Mucosa of descending colon (tissue), 3 donors: ENCODE results near the gene TNKS1BP1. TPM values are rescaled to one million over a fixed set of nuclear protein-coding genes. Genes with fewer than 3 reads are reported as not detected.

Experiments
- ATAC-seq: fragments of 200-7000 bp; cut with Tn5 transposase; one replicate; pipeline ENCODE4 v1.9.1; 2020; ENCODE audit warnings: mild to moderate bottlenecking, moderate library complexity
- DNase-seq, 3 donors: peaks; one replicate each; pipeline ENCODE4 v3.0.0-alpha.2; 2020
- H3K36me3 ChIP-seq: fragments of 200-600 bp; one replicate; pipeline ENCODE4 v1.8.0; 2021; ENCODE audit warnings: low read depth, mild to moderate bottlenecking
- H3K4me1 ChIP-seq: fragments of 200-600 bp; one replicate; pipeline ENCODE4 v1.8.0; 2021; ENCODE audit warnings: low read depth, mild to moderate bottlenecking
- H3K4me3 ChIP-seq: fragments of 200-600 bp; one replicate; pipeline ENCODE4 v1.8.0; 2021; ENCODE audit warnings: mild to moderate bottlenecking
- H3K9me3 ChIP-seq: fragments of 200-600 bp; one replicate; pipeline ENCODE4 v1.8.0; 2021; ENCODE audit warnings: mild to moderate bottlenecking
- intact Hi-C, 2 donors: fragments of 100-400 bp; cut with DNase I in 1 of 2; cut with micrococcal nuclease in 1 of 2; formaldehyde crosslinking; loops; one replicate each; pipeline versions ENCODE4 v1.11.0 to v1.11.1; 2022; cut with DNase I, micrococcal nuclease
- total RNA-seq, 3 donors: library from RNA; stranded (reverse); fragmentation: NEBNext Ultra II Directional in 2 of 3; extraction: Animal tissue kit (Norgen Biotek cat#: 25700) in 2 of 3; gene quantifications; one replicate each; pipeline versions ENCODE4 v1.2.1 to v1.2.4, GENCODE V29; 2021 to 2023
- TF ChIP-seq, protein P1 (sequence below): fragments of 200-600 bp; IDR thresholded peaks from one replicate; pipeline ENCODE4 v1.8.0; 2022; ENCODE audit warnings: antibody characterized with exemption, mild to moderate bottlenecking
- donor health status: DM: no; HTN: no; CAD: no; lungs with moderate emphysema.
- donor health status: DM: no; HTN: no; CAD: no.
- donor health status: DM: no; HTN: yes; CAD: no.

Gene TNKS1BP1
- total RNA-seq, 3 donors from 2014 or later, result 90.0 to 149 (median 94.3) TPM

DNA sequence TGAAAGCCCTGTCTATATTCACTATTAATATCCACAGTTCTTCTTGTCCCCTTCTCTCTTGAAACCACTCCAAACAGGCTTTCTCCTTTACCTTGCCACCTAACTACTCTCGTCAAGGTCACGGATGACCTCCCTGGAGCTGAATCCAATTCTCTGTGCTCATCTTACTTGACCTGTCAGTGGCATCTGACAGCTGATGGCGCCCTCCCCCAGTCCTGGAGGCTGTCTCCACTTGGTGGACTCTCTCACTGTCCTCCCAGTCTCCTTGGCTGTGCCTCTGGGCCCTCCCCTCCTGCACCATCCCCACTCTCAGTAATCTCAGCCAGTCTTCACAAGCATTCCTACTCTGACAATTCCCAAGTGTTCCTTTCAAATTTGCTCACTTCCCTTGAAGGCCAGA, 8.7 kb downstream of the TNKS1BP1 start:
- Histone ChIP-seq H3K9me3 (no peaks in the 10 kb centered on the region), H3K36me3 (peaks cover 6% of the 10 kb centered on the region), H3K4me1 (peaks cover 37% of the 10 kb centered on the region), H3K4me3 (no peak overlapping the region)
- intact Hi-C loops, result no loop called here
- DNase-seq (no peak), ATAC-seq (no peak)
- TF ChIP-seq, protein P1, sequence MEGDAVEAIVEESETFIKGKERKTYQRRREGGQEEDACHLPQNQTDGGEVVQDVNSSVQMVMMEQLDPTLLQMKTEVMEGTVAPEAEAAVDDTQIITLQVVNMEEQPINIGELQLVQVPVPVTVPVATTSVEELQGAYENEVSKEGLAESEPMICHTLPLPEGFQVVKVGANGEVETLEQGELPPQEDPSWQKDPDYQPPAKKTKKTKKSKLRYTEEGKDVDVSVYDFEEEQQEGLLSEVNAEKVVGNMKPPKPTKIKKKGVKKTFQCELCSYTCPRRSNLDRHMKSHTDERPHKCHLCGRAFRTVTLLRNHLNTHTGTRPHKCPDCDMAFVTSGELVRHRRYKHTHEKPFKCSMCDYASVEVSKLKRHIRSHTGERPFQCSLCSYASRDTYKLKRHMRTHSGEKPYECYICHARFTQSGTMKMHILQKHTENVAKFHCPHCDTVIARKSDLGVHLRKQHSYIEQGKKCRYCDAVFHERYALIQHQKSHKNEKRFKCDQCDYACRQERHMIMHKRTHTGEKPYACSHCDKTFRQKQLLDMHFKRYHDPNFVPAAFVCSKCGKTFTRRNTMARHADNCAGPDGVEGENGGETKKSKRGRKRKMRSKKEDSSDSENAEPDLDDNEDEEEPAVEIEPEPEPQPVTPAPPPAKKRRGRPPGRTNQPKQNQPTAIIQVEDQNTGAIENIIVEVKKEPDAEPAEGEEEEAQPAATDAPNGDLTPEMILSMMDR, result no peak

DNA sequence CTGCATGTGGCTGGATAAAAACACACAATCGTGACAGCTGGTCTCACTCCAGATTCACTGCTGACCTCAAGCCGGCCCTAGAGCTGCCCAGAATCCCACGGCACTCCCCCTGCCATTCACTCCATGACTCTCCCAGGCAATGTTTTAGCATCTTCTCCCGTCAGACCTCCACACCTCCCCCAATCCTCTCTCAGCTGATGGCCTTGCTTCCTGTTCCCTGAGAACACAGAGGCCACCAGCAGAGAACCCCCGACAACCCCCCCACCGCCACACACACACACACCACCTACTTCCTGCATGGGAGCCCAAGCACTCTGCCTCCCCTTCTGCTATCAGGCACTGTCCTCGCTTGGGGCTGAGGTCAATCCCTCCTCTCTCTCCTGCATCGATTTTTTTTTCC, 9.3 kb downstream of the TNKS1BP1 start:
- Histone ChIP-seq H3K4me3 (no peak overlapping the region), H3K9me3 (no peaks in the 10 kb centered on the region), H3K36me3 (peaks cover 6% of the 10 kb centered on the region), H3K4me1 (peaks cover 37% of the 10 kb centered on the region)
- DNase-seq, result no peak
- ATAC-seq, result no peak
- TF ChIP-seq, protein P1, result no peak
- intact Hi-C loops, result no loop called here

DNA sequence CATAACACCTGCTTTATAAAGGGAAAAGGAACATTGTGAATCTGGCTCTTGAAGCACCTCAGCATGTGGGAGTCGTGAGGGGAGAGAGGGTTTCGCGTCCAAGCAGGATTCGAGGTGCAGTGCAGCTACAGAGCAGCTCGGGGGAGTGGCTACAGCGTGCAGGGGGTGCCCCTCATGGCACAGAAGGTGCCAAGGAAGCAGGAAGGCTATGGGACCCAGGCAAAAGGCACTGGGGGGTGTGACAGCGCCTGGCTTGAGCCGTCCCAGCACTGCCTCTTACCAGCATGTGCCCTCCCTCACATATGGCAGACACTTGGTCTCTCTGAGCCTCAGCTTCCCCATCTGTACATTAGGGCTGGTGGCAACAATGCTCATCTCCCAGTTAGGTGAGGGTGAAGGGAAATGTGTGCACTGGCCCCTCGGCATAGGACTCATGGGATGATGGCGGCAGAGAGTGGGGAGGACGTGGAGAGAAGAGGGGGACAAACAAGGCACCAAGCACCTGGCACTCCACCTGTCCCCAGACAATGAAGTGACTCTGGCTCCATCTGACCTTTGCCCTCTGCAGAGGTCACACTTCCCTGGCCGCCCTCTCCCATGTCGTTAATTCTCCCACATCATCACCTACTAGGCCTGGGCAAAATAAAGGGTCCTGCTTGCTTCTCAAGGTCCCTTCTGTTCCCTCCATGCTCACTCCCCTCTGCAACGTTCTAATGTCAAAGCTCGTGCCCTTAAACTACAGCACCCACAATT, 10.4 kb downstream of the TNKS1BP1 start:
- intact Hi-C loops, result no loop called here
- ATAC-seq (no peak), DNase-seq (no peak)
- H3K4me1 ChIP-seq, result peaks cover 34% of the 10 kb centered on the region
- H3K4me3 ChIP-seq, result no peak overlapping the region
- H3K9me3 ChIP-seq, result no peaks in the 10 kb centered on the region
- H3K36me3 ChIP-seq, result peaks cover 6% of the 10 kb centered on the region
- TF ChIP-seq, protein P1, result no peak

DNA sequence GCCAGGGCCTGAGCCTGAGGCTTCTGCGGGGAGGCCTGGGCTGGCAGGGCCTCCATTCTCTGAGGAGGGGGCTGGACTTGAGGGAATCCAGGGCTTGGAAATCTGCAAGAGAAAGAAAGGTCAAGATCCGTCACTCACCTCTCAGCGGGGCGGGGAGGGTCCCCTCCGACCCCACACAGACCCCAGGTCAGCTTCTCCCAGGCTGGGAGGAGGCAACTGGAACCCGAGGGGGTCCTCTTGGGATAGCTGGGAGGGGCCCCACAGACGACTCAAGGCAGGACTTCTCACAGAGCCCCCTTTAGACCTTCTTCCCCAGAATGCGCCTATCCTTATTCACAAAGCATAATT, 11.0 kb downstream of the TNKS1BP1 start:
- intact Hi-C loops, result no loop called here
- DNase-seq, result no peak
- H3K4me1 ChIP-seq, result peaks cover 34% of the 10 kb centered on the region
- H3K4me3 ChIP-seq, result no peak overlapping the region
- H3K9me3 ChIP-seq, result no peaks in the 10 kb centered on the region
- TF ChIP-seq, protein P1, result no peak
- no peak for ATAC-seq
- peaks cover 6% of the 10 kb centered on the region for H3K36me3 ChIP-seq

DNA sequence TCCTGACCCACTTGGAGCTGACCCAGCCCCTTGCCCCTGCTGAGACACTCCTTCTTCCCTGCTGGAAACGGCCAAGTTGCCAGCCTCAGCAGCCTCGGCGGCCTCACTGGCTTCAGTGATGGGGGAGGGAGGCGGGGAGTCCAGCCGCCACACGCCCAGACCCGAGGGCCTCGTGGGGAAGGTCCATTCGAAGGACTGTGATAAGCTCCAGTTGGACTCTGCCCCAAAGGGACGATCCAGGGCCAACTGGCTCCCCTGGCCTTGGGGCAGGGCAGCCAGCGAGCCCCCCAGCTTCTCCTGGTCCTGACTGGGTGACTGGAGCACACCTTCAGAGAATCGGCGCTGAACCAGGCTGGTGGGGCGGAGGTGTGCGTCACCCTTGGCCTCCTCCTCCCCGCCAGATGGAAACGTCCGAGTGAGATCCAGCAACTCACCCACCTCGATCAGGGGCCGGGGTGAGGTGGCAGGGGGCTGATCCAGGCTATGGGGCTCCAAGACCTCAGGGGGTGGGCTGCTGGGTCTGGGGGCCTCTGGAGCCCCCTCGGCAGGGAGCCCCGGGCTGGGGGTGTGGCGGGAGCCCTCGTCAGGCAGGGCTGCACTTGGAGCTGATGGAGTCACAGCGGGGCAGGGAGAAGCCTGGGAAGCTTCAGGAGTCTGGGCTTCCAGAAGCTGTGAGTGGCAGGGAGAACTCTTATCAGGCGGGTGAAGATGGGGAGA, 11.5 kb downstream of the TNKS1BP1 start:
- no peaks in the 10 kb centered on the region for H3K9me3 ChIP-seq
- intact Hi-C loops, result no loop called here
- peaks cover 34% of the 10 kb centered on the region for H3K4me1 ChIP-seq
- TF ChIP-seq, protein P1, result no peak
- no peak for ATAC-seq
- peaks cover 6% of the 10 kb centered on the region for H3K36me3 ChIP-seq
- no peak overlapping the region for H3K4me3 ChIP-seq
- DNase-seq, result peak in 2 of 3 donors; percentile 24 to 50
